ENCODE measurements around the gene RAB5B. TPM values are rescaled to one million over a fixed set of nuclear protein-coding genes. Genes with fewer than 3 reads are reported as not detected.

Gene RAB5B
- total RNA-seq, 2 experiments from 2014 or later = 21.6 to 47.2 TPM

DNA sequence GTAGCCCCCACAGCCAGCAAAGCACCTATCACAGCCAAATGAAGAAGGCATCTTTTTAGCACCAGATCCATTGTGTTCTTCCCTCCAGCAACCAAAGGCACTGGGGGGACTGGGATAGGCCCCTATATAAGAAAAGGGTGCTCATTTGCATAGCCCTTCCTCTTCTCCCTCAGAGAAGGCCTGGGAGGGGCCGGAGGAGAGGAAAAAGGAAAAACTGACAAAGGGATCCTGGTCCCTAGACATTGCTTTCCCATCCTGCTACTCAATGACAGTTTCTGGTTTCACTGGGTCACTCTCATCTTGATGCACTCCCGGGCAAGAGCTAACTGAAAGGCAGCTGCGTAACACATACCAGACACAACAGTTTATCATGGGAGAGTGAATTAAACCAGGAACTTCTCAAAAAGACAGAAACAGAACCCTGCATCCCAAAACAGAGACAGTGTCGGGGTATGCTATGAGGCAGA, 7.9 kb upstream of the RAB5B start, which contains the start of gene PMEL:
TSS of gene PMEL (minus strand) at position 102 of the 467 bp plus-strand sequence. CDS start at position 71, 31 bp downstream.
- intact Hi-C loops (cut with micrococcal nuclease; ENCODE audit: unreplicated experiment) = loop anchor here (2.0 kb wide), 1 partner anchor 33 kb away; no protein-coding TSS in a partner anchor
- no peak for TF ChIP-seq EZH2phosphoT487 (IDR thresholded peaks at IDR 0.05; ENCODE audit: borderline replicate concordance, low read depth, low read length)
- TF ChIP-seq, protein P1, sequence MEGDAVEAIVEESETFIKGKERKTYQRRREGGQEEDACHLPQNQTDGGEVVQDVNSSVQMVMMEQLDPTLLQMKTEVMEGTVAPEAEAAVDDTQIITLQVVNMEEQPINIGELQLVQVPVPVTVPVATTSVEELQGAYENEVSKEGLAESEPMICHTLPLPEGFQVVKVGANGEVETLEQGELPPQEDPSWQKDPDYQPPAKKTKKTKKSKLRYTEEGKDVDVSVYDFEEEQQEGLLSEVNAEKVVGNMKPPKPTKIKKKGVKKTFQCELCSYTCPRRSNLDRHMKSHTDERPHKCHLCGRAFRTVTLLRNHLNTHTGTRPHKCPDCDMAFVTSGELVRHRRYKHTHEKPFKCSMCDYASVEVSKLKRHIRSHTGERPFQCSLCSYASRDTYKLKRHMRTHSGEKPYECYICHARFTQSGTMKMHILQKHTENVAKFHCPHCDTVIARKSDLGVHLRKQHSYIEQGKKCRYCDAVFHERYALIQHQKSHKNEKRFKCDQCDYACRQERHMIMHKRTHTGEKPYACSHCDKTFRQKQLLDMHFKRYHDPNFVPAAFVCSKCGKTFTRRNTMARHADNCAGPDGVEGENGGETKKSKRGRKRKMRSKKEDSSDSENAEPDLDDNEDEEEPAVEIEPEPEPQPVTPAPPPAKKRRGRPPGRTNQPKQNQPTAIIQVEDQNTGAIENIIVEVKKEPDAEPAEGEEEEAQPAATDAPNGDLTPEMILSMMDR (conservative IDR thresholded peaks at IDR 0.05; ENCODE audit: low read length) = no peak
- no peak for DNase-seq (ENCODE audit: low spot score)
- H3K9me2 ChIP-seq (ENCODE audit: insufficient read depth, low read length) = no peaks in the 10 kb centered on the region
- CTCF ChIA-PET (ENCODE audit: unreplicated experiment) = no interaction called here
- peaks cover 28% of the 10 kb centered on the region for H3K4me1 ChIP-seq (ENCODE audit: insufficient read depth, low read length, poor library complexity, severe bottlenecking)
- BruUV-seq (replicated peaks) = no TSS peak
- H3K9me3 ChIP-seq (ENCODE audit: low read length) = no peaks in the 10 kb centered on the region
- H3K27ac ChIP-seq (ENCODE audit: low read depth, low read length, poor library complexity, severe bottlenecking) = peak within 1 kb of the TSS; percentile 37
- peaks cover 24% of the 10 kb centered on the region for H3K36me3 ChIP-seq (ENCODE audit: insufficient read depth, low read length)
- 0 out of 2 replicates have a peak, but pooled peaks cover 6% of the 10 kb centered on the region for H4K20me1 ChIP-seq (ENCODE audit: insufficient read depth, low read length)
- H2AFZ ChIP-seq (ENCODE audit: low read length) = peak within 1 kb of the TSS; percentile 91
- peak within 1 kb of the TSS; percentile 96 for H3K4me2 ChIP-seq (ENCODE audit: low read length)
- peaks cover 15% of the 10 kb centered on the region; the same call in 1 of the 2 replicates for H3K79me2 ChIP-seq (ENCODE audit: insufficient read depth, low read depth, low read length)
- POLR2A ChIA-PET = interaction anchor here (0.5 kb wide), 1 partner anchor 86 kb away, joined by 4 read pairs; no protein-coding TSS in a partner anchor
- H3K4me3 ChIP-seq (ENCODE audit: low read depth, low read length, poor library complexity, severe bottlenecking) = peak within 1 kb of the TSS; percentile 91

DNA sequence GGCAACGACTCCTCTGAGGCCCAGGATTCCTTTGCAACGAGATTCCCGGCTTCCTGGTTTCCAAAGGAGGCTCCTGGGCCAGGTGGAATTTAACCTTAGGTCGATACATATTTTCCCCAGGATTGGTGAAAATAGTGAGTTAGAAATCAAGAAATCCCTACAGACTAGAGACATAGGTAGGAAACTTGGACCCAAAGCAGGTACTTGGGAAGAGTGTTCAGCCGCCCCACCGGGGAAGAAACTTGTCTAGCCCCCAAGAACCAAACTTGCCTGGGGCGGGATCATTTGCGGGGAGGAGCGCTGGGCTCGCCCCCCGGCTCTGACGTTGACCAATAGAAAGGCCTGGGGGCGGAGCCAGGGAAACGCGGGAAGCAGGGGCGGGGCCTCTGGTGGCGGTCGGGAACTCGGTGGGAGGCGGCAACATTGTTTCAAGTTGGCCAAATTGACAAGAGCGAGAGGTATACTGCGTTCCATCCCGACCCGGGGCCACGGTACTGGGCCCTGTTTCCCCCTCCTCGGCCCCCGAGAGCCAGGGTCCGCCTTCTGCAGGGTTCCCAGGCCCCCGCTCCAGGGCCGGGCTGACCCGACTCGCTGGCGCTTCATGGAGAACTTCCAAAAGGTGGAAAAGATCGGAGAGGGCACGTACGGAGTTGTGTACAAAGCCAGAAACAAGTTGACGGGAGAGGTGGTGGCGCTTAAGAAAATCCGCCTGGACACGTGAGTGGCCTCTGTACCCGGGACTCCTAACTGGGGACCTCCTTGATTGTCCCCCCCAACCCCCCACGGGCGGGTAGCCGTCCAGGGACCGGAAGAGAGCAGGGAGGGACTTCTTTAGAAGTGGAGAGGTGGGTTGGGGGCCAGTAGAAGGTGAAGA, 7.2 kb upstream of the RAB5B start, which contains the start of gene CDK2:
TSS of gene CDK2 (plus strand) at position 423 of the 874 bp plus-strand sequence. CDS start at position 602, 179 bp downstream.
- intact Hi-C loops (cut with micrococcal nuclease; ENCODE audit: unreplicated experiment) = loop anchor here (2.0 kb wide), 1 partner anchor 34 kb away; no protein-coding TSS in a partner anchor

More for the DNA sequence above, 7.2 kb upstream of the RAB5B start, which contains the start of gene CDK2:
- CTCF ChIA-PET (ENCODE audit: unreplicated experiment) = interaction anchor here (0.6 kb wide), 1 partner anchor 119 kb away, joined by 11 read pairs; no protein-coding TSS in a partner anchor
- peak within 1 kb of the TSS; percentile 91 for H2AFZ ChIP-seq (ENCODE audit: low read length)
- H4K20me1 ChIP-seq (ENCODE audit: insufficient read depth, low read length) = 0 out of 2 replicates have a peak, but pooled peaks cover 6% of the 10 kb centered on the region
- TSS peak; percentile 67 for BruUV-seq (replicated peaks)
- peak; percentile 93 for DNase-seq (ENCODE audit: low spot score)
- H3K4me3 ChIP-seq (ENCODE audit: low read depth, low read length, poor library complexity, severe bottlenecking) = peak within 1 kb of the TSS; percentile 91
- no peak for TF ChIP-seq EZH2phosphoT487 (IDR thresholded peaks at IDR 0.05; ENCODE audit: borderline replicate concordance, low read depth, low read length)
- TF ChIP-seq, protein P1 (conservative IDR thresholded peaks at IDR 0.05; ENCODE audit: low read length) = no peak
- peak within 1 kb of the TSS; percentile 37 for H3K27ac ChIP-seq (ENCODE audit: low read depth, low read length, poor library complexity, severe bottlenecking)
- peaks cover 31% of the 10 kb centered on the region for H3K36me3 ChIP-seq (ENCODE audit: insufficient read depth, low read length)
- H3K9me2 ChIP-seq (ENCODE audit: insufficient read depth, low read length) = no peaks in the 10 kb centered on the region
- peak within 1 kb of the TSS; percentile 96 for H3K4me2 ChIP-seq (ENCODE audit: low read length)
- no peaks in the 10 kb centered on the region for H3K9me3 ChIP-seq (ENCODE audit: low read length)
- H3K79me2 ChIP-seq (ENCODE audit: insufficient read depth, low read depth, low read length) = peaks cover 15% of the 10 kb centered on the region; the same call in 1 of the 2 replicates
- H3K4me1 ChIP-seq (ENCODE audit: insufficient read depth, low read length, poor library complexity, severe bottlenecking) = peaks cover 29% of the 10 kb centered on the region
- POLR2A ChIA-PET = interaction anchor here (0.6 to 0.9 kb wide), 5 partner anchors 19 to 488 kb away, joined by 4 to 10 read pairs (median 6); partner anchors contain the start of gene MIP

All from OCI-LY7 (cell line).